ENCODE data around the gene PCK2. TPM values are rescaled to one million over a fixed set of nuclear protein-coding genes. Genes with fewer than 3 reads are reported as not detected.

Gene PCK2
- total RNA-seq, 1 donor from 2014 or later = 126 TPM

- Mint-ChIP-seq H3K27ac (ENCODE audit: unreplicated experiment) (no peak overlapping the region), H3K27me3 (ENCODE audit: low read depth) (no peaks in the 10 kb centered on the region), H3K4me1 (ENCODE audit: low read depth) (no peaks in the 10 kb centered on the region), H3K36me3 (ENCODE audit: low read depth) (peaks cover 10% of the 10 kb centered on the region), H3K4me3 (ENCODE audit: unreplicated experiment) (no peak overlapping the region), H3K9me3 (ENCODE audit: low read depth) (no peaks in the 10 kb centered on the region)
- no peak for DNase-seq (ENCODE audit: low spot score)
- no peak for TF ChIP-seq CTCF (IDR thresholded peaks at IDR 0.05)
These were observed 32.8 kb downstream of the PCK2 start for GRCh38 chr14:24126939-24127338.

- TF ChIP-seq CTCF (IDR thresholded peaks at IDR 0.05) = no peak
- no peak for DNase-seq (ENCODE audit: low spot score)
- H3K27ac Mint-ChIP-seq (ENCODE audit: unreplicated experiment) = no peak overlapping the region
- peaks cover 9% of the 10 kb centered on the region for H3K36me3 Mint-ChIP-seq (ENCODE audit: low read depth)
- H3K27me3 Mint-ChIP-seq (ENCODE audit: low read depth) = no peaks in the 10 kb centered on the region
- no peak overlapping the region for H3K4me3 Mint-ChIP-seq (ENCODE audit: unreplicated experiment)
- H3K9me3 Mint-ChIP-seq (ENCODE audit: low read depth) = no peaks in the 10 kb centered on the region
- H3K4me1 Mint-ChIP-seq (ENCODE audit: low read depth) = no peaks in the 10 kb centered on the region
These were observed 33.6 kb downstream of the PCK2 start for GRCh38 chr14:24127673-24128072.

GRCh38 chr14:24129410-24129998 lies 35.4 kb downstream of the PCK2 start:
- Mint-ChIP-seq H3K36me3 (ENCODE audit: low read depth) (no peaks in the 10 kb centered on the region), H3K27me3 (ENCODE audit: low read depth) (no peaks in the 10 kb centered on the region), H3K4me3 (ENCODE audit: unreplicated experiment) (no peak overlapping the region), H3K4me1 (ENCODE audit: low read depth) (no peaks in the 10 kb centered on the region), H3K27ac (ENCODE audit: unreplicated experiment) (no peak overlapping the region), H3K9me3 (ENCODE audit: low read depth) (no peaks in the 10 kb centered on the region)
- no peak for TF ChIP-seq CTCF (IDR thresholded peaks at IDR 0.05)
- no peak for DNase-seq (ENCODE audit: low spot score)

- Mint-ChIP-seq H3K27ac (ENCODE audit: unreplicated experiment) (no peak within 1 kb of the TSS), H3K36me3 (ENCODE audit: low read depth) (no peaks in the 10 kb centered on the region), H3K4me1 (ENCODE audit: low read depth) (peaks cover 3% of the 10 kb centered on the region), H3K4me3 (ENCODE audit: unreplicated experiment) (no peak within 1 kb of the TSS), H3K9me3 (ENCODE audit: low read depth) (no peaks in the 10 kb centered on the region), H3K27me3 (ENCODE audit: low read depth) (no peaks in the 10 kb centered on the region)
- DNase-seq (ENCODE audit: low spot score) = no peak
- no peak for TF ChIP-seq CTCF (IDR thresholded peaks at IDR 0.05)
These were observed 36.2 kb downstream of the PCK2 start, which contains the start of gene FITM1 for GRCh38 chr14:24130380-24130716. TSS of gene FITM1 (plus strand) at chr14:24130659. CDS start at chr14:24131564, 905 bp downstream.

GRCh38 chr14:24130717-24131548 lies 36.8 kb downstream of the PCK2 start:
- Mint-ChIP-seq H3K36me3 (ENCODE audit: low read depth) (no peaks in the 10 kb centered on the region), H3K4me1 (ENCODE audit: low read depth) (peaks cover 6% of the 10 kb centered on the region), H3K27me3 (ENCODE audit: low read depth) (no peaks in the 10 kb centered on the region), H3K9me3 (ENCODE audit: low read depth) (no peaks in the 10 kb centered on the region), H3K27ac (ENCODE audit: unreplicated experiment) (no peak overlapping the region), H3K4me3 (ENCODE audit: unreplicated experiment) (no peak overlapping the region)
- DNase-seq (ENCODE audit: low spot score) = no peak
- no peak for TF ChIP-seq CTCF (IDR thresholded peaks at IDR 0.05)

All from chondrocyte (in vitro differentiated cells).